Right cardiac atrium (tissue), 5 donors: ENCODE data around the gene FCN1. TPM values are rescaled to one million over a fixed set of nuclear protein-coding genes. Genes with fewer than 3 reads are reported as not detected.

Experiments
- ATAC-seq, 2 donors: fragments of 200-7000 bp; cut with Tn5 transposase; one replicate each; pipeline versions ENCODE4 v1.8.0 to v1.9.1; 2020; ENCODE audit warnings: moderate library complexity in 2 of 2, mild to moderate bottlenecking in 1 of 2
- DNase-seq, 3 donors: peaks; one replicate each; pipeline ENCODE4 v3.0.0-alpha.2; 2020
- H3K27ac ChIP-seq: one replicate; pipeline ENCODE4 v1.5.1; 2013; ENCODE audit warnings: mild to moderate bottlenecking, low read length, control low read depth, moderate library complexity
- H3K27me3 ChIP-seq: one replicate; pipeline ENCODE4 v1.6.1; 2013; ENCODE audit not compliant: control insufficient read depth, insufficient read depth
- H3K4me1 ChIP-seq: one replicate; pipeline ENCODE4 v1.6.1; 2013; ENCODE audit warnings: low read length; ENCODE audit not compliant: control insufficient read depth, insufficient read depth
- H3K4me3 ChIP-seq: one replicate; pipeline ENCODE4 v1.5.1; 2013; ENCODE audit warnings: low read length, control low read depth
- H3K9me3 ChIP-seq: one replicate; pipeline ENCODE4 v1.6.1; 2013; ENCODE audit warnings: low read length; ENCODE audit not compliant: control insufficient read depth
- WGBS: extraction: QIAGEN DNeasy Blood & Tissue Kit; methylation state at CpG from one replicate; pipeline ENCODE4 v1.1.7; 2013; 5-methylcytosine and 5-hydroxymethylcytosine counted together
- intact Hi-C, 4 donors: fragments of 100-400 bp; cut with DNase I; formaldehyde crosslinking; loops; one replicate each; pipeline versions ENCODE4 v1.11.0 to v1.14.0; 2022 to 2023
- polyA plus RNA-seq: library from polyadenylated mRNA; stranded (reverse); fragments of 200-250 nt; gene quantifications from one replicate; pipeline ENCODE4 v1.2.3, GENCODE V29; 2013
- total RNA-seq, 4 donors: library from RNA; stranded (reverse); fragmentation: NEBNext Ultra II Directional; extraction: Animal tissue kit (Norgen Biotek cat#: 25700); gene quantifications; one replicate each; pipeline ENCODE4 v1.2.1, GENCODE V29; 2021
- donor health status: healthy with polysubstance abuse.
- donor health status: DM: no; HTN: yes; CAD: no.
- donor health status: DM: no; HTN: no; CAD: no.
- donor health status: DM: no; HTN: yes; CAD: no; lungs with severe emphysema.
- donor health status: DM: yes; HTN: yes; CAD: no.

FCN1 gene
- total and polyA plus RNA-seq, 5 donors, result 1.4 to 6.0 (median 2.5) TPM

DNA sequence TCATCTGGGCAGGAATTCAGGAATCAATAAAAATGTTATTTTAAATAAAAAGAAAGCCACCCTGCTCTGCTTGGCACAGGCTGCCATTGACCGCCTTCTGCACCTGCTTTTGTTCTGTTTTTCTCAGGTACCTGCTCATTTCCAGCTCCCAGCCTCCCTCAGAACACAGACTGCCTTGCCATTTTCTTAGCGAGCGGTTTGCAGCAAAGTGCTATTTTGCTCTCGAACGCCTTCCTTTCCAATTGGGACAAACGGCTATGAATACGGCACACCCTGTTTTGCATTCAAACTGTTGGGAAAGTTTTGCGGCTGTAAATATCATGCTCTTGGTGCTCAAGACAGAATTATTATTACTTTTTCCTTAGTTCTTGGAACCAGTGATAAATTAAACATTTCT, 25.1 kb upstream of the FCN1 start:
- no peak overlapping the region for H3K27ac ChIP-seq
- DNase-seq (peak in 2 of 3 donors; percentile 1 to 11), ATAC-seq (no peak)
- intact Hi-C loops, result no loop called here
- H3K27me3 ChIP-seq, result no peaks in the 10 kb centered on the region
- 56% methylated on average over 8 of the region's 8 CpGs for WGBS
- H3K4me1 ChIP-seq, result peaks cover 10% of the 10 kb centered on the region
- no peaks in the 10 kb centered on the region for H3K9me3 ChIP-seq
- H3K4me3 ChIP-seq, result no peak overlapping the region

DNA sequence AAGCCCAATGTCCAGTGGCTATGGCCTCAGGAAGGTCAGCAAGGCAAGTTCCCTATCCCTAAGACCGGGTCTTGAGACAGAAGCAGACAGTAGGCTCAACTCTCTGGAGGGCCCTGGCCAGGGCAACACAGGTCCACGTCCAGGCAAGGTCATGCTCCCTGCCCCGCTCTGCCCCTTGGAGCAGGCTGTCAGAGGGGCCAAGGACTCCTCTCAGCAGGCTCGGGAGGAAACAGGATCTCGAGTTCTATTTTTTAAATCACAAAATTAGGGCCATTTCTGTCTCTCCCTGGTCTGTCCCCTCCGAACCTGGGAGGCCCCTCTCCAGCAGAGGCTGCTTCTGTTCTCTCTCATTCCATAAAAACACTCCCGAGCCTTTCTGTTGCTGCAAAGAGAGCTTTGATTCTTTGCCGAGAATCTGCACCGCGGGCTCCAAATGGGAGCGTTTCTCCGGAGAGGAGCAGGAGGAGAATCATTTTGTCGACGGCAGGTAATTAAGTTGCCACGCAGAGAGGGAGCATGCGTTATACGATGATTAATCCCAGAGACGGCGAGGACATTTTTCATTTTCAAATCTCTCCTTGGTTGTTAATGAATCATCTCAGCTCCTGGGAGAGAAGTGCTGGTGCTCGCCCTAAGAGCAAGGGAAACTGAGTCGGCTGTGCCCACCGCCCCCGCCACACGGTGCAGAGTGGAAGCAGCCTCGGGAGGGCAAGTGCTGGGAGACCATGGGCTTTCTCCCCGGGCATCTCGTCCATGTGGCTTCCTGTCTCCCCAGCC, 24.5 kb upstream of the FCN1 start:
- intact Hi-C loops, result no loop called here
- Histone ChIP-seq H3K27ac (no peak overlapping the region), H3K27me3 (no peaks in the 10 kb centered on the region), H3K4me1 (peaks cover 10% of the 10 kb centered on the region), H3K4me3 (no peak overlapping the region), H3K9me3 (no peaks in the 10 kb centered on the region)
- WGBS, result 60% methylated on average over 27 of the region's 27 CpGs
- DNase-seq (peak in 2 of 3 donors; percentile 9 to 28), ATAC-seq (no peak)

- Histone ChIP-seq H3K4me3 (no peak overlapping the region), H3K27me3 (no peaks in the 10 kb centered on the region), H3K4me1 (peaks cover 10% of the 10 kb centered on the region), H3K9me3 (no peaks in the 10 kb centered on the region), H3K27ac (no peak overlapping the region)
- no peak for ATAC-seq
- WGBS, result 94% methylated on average over 27 of the region's 27 CpGs
- intact Hi-C loops, result no loop called here
- peak in 2 of 3 donors; percentile 41 to 43 for DNase-seq
Observed at GRCh38 chr9:134940236-134941208, 22.8 kb upstream of the FCN1 start.

- peak in 1 of 3 donors; percentile 26 for DNase-seq
- WGBS, result 88% methylated on average over 11 of the region's 11 CpGs
- no peak for ATAC-seq
- Histone ChIP-seq H3K27me3 (no peaks in the 10 kb centered on the region), H3K4me3 (no peak overlapping the region), H3K4me1 (peaks cover 10% of the 10 kb centered on the region), H3K9me3 (no peaks in the 10 kb centered on the region), H3K27ac (no peak overlapping the region)
- intact Hi-C loops, result no loop called here
Observed at GRCh38 chr9:134939836-134940235, 22.1 kb upstream of the FCN1 start.

DNA sequence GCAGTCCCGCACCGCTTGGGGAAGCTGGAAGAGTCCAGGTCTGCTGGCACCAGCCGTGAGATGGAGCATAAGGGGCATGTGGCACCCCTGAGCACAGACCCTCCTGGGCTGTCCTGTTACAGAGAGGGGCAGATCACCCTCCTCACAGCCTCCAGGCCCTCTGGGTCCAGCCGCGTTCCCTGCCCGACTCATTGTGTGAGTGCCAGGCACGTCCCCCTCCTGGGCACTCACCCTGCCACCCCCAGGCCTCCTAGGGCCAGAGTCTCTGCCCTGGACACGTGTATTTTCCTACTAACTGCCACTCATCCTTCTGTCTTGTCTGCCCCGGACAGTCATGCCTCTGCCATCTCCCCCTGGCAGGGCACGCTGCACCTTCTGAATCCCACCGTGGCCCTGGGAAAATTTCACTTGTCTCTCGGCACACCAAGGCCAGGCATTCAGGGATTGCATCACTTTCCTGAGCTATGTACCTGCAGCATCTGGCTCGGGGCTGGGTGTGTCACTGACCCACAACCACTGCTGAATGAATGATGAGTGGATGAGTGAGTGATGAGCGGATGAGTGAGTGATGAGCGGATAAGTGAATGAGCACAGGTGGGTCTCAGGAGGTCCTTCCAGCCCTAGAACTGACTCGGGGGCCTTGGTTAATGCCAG, 21.5 kb upstream of the FCN1 start:
- DNase-seq, result peak in 1 of 3 donors; percentile 18
- Histone ChIP-seq H3K4me1 (peaks cover 8% of the 10 kb centered on the region), H3K27me3 (no peaks in the 10 kb centered on the region), H3K9me3 (no peaks in the 10 kb centered on the region), H3K27ac (no peak overlapping the region), H3K4me3 (no peak overlapping the region)
- intact Hi-C loops, result no loop called here
- 90% methylated on average over 16 of the region's 16 CpGs for WGBS
- no peak for ATAC-seq

DNA sequence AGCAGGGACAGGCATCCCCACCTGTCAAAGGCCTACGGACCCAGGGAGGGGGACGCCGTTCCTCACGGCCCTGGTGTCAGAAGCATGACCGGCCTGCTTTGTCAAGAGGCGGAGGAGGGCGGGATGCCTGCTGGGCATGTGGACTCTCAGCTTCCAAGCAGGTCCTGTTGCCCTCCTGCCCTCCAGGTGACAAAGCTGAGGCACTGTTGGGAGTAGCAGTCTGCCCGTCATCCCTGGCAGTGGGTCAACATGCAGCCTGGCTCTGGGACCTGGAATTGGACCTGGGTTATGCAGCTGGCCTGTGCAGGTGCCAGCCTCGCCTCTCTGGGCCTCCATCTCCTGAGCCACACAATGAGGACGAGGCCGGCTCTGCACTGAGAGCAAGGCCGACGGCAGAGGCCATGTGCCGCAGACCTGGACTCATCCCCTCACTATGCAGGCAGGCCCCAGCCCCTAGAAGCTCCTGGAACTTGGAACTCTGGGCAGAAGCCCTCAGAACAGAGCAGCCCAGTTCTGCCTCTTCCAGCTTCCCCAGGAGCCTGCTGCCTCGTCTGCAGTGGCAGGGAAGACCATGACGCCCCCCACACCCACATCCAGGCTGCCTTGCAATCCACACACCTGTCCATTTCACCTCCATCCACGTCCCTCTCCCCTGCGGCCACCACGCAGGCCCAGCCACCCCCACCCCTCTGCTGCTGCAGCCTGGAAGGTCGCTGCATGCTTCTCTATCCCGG, 20.8 kb upstream of the FCN1 start:
- DNase-seq (peak in 2 of 3 donors; percentile 33 to 46), ATAC-seq (no peak)
- H3K4me1 ChIP-seq, result peaks cover 2% of the 10 kb centered on the region
- no peaks in the 10 kb centered on the region for H3K27me3 ChIP-seq
- 72% methylated on average over 21 of the region's 21 CpGs for WGBS
- H3K9me3 ChIP-seq, result no peaks in the 10 kb centered on the region
- H3K27ac ChIP-seq, result no peak overlapping the region
- intact Hi-C loops, result no loop called here
- no peak overlapping the region for H3K4me3 ChIP-seq

DNA sequence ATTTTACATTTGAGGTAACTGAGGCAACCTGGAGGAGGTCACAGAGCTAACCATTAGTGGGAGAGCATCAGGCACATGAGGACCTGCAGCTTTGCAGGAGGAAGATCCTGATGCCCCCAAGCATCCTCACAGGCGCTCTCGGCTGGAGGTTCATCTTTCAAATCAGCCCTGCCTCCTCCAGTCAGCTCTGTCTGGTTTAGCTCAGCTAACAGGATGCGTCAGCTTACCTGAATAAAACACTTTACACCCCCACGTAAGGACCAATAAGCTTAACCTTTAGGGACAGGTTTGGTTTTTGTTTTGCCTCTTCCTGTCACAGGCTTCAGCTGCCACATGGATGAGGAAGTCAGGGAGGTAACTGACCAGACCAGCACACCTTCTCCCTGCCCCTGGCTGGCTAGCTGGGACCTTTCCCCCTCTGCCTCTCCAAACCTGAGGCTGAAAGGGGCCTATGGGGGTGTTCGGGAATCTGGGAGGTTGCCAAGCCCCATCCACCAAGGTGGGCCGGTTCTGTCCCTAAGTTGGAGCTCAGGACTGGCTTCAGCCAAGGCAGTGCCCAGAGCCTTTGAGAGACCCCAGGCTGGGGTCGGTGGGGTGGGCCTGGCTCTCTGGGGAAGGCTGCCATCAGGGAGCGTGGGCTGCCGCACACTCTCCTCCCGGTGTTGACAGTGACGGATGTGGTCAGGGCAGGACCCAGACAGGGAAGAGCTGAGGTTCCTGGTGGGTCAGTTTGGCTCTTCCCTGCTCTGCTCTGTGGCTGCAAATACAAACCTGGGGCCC, 20.0 kb upstream of the FCN1 start:
- WGBS, result 73% methylated on average over 11 of the region's 11 CpGs
- ATAC-seq (no peak), DNase-seq (peak in 1 of 3 donors; percentile 28)
- Histone ChIP-seq H3K27ac (no peak overlapping the region), H3K27me3 (no peaks in the 10 kb centered on the region), H3K9me3 (no peaks in the 10 kb centered on the region), H3K4me3 (no peak overlapping the region), H3K4me1 (no peaks in the 10 kb centered on the region)
- intact Hi-C loops, result no loop called here

GRCh38 chr9:134937164-134937555, 19.4 kb upstream of the FCN1 start:
- DNase-seq (no peak), ATAC-seq (no peak)
- no peak overlapping the region for H3K4me3 ChIP-seq
- H3K4me1 ChIP-seq, result no peaks in the 10 kb centered on the region
- intact Hi-C loops, result no loop called here
- WGBS, result 83% methylated on average over 9 of the region's 9 CpGs
- no peaks in the 10 kb centered on the region for H3K9me3 ChIP-seq
- H3K27ac ChIP-seq, result no peak overlapping the region
- H3K27me3 ChIP-seq, result no peaks in the 10 kb centered on the region

DNA sequence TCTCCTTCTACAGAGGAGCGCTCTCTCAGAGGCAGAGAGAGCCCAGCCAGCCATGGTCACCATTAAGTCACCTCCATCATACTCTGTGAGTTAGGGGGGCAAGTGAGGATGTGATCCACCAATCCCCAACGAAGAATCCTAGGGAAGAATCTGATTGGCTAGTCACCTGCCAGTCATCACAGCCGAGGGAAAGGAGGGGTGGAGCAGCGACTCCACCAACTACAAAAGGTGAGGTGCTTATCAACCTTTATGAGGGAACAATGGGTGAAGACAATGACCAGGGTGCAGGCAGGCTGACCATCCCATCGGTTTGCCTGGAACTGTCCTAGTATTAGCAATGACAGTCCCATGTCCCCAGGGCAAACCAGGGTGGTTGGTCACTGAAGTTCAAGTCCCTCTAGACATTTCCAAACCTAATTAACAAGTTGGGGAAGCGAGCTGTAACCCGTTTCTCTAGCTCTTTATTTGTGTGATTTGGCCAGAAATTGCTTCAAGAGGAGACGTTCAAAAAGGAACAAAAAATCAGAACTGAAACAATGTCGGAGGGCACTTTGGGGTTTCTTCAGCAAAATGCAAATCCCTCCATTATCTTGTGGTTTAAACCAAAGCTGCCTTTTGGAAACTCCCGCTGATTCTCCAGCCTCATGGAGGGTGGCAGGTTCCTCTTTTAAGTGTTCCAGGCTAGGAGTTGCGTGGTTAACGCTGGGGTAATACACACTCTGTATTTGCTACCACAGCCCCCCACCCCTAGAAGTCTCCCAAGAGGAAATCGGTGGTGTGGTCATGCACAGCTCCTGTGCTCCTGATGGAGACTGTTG, 18.8 kb upstream of the FCN1 start:
- 81% methylated on average over 13 of the region's 13 CpGs for WGBS
- no peaks in the 10 kb centered on the region for H3K27me3 ChIP-seq
- H3K4me3 ChIP-seq, result no peak overlapping the region
- no peaks in the 10 kb centered on the region for H3K4me1 ChIP-seq
- intact Hi-C loops, result no loop called here
- ATAC-seq (peak in 1 of 2 donors; percentile 28), DNase-seq (peak in 1 of 3 donors; percentile 39)
- H3K9me3 ChIP-seq, result no peaks in the 10 kb centered on the region
- no peak overlapping the region for H3K27ac ChIP-seq
